A204.1 (cell line): ENCODE data around the gene GRM8.

Experiments used
- FAIRE-seq: peaks from 2 replicates; lab custom pipeline; 2012; peaks lifted over from hg19 to GRCh38; lab: Jason Lieb, UNC

GRM8 gene

GRCh38 chr7:127230192-127230925 lies 22.4 kb downstream of the GRM8 start:
- no peak for FAIRE-seq

GRCh38 chr7:127226685-127227374 lies 25.9 kb downstream of the GRM8 start:
- no peak for FAIRE-seq

- FAIRE-seq, result no peak
Observed at GRCh38 chr7:127221731-127222130, 31.0 kb downstream of the GRM8 start.

GRCh38 chr7:127214956-127215718 lies 37.6 kb downstream of the GRM8 start:
- no peak for FAIRE-seq

GRCh38 chr7:127209886-127210285 lies 42.9 kb downstream of the GRM8 start:
- no peak for FAIRE-seq

- FAIRE-seq, result no peak
Observed at GRCh38 chr7:127208860-127209259, 43.9 kb downstream of the GRM8 start.

GRCh38 chr7:127208351-127208750 lies 44.4 kb downstream of the GRM8 start:
- FAIRE-seq, result no peak

- no peak for FAIRE-seq
Observed at GRCh38 chr7:127207806-127208205, 44.9 kb downstream of the GRM8 start.

GRCh38 chr7:127207230-127207629 lies 45.5 kb downstream of the GRM8 start:
- no peak for FAIRE-seq

GRCh38 chr7:127194571-127194970 lies 58.2 kb downstream of the GRM8 start:
- no peak for FAIRE-seq

GRCh38 chr7:127189886-127190285 lies 62.9 kb downstream of the GRM8 start:
- FAIRE-seq, result no peak

- FAIRE-seq, result no peak
Observed at GRCh38 chr7:127189074-127189473, 63.7 kb downstream of the GRM8 start.

- FAIRE-seq, result no peak
Observed at GRCh38 chr7:127187740-127188139, 65.0 kb downstream of the GRM8 start.

- no peak for FAIRE-seq
Observed at GRCh38 chr7:127186686-127187085, 66.1 kb downstream of the GRM8 start.

- no peak for FAIRE-seq
Observed at GRCh38 chr7:127177156-127177555, 75.6 kb downstream of the GRM8 start.

GRCh38 chr7:127162366-127162765 lies 90.4 kb downstream of the GRM8 start:
- FAIRE-seq, result no peak

- no peak for FAIRE-seq
Observed at GRCh38 chr7:127158659-127159058, 94.1 kb downstream of the GRM8 start.

- no peak for FAIRE-seq
Observed at GRCh38 chr7:127154958-127155357, 97.8 kb downstream of the GRM8 start.

- FAIRE-seq, result no peak
Observed at GRCh38 chr7:127154101-127154500, 98.6 kb downstream of the GRM8 start.

GRCh38 chr7:127153315-127153714 lies 99.4 kb downstream of the GRM8 start:
- FAIRE-seq, result no peak

GRCh38 chr7:127152423-127152822 lies 100.3 kb downstream of the GRM8 start:
- FAIRE-seq, result no peak

- FAIRE-seq, result no peak
Observed at GRCh38 chr7:127151379-127151778, 101.4 kb downstream of the GRM8 start.

- no peak for FAIRE-seq
Observed at GRCh38 chr7:127150543-127150942, 102.2 kb downstream of the GRM8 start.
